ENCODE data around the gene NUP210.
"Not testable (repeated sequence)": the region's sequence is repeated elsewhere in the genome, so short reads cannot be mapped to it uniquely, and the experiment has no call there.

Gene NUP210

DNA sequence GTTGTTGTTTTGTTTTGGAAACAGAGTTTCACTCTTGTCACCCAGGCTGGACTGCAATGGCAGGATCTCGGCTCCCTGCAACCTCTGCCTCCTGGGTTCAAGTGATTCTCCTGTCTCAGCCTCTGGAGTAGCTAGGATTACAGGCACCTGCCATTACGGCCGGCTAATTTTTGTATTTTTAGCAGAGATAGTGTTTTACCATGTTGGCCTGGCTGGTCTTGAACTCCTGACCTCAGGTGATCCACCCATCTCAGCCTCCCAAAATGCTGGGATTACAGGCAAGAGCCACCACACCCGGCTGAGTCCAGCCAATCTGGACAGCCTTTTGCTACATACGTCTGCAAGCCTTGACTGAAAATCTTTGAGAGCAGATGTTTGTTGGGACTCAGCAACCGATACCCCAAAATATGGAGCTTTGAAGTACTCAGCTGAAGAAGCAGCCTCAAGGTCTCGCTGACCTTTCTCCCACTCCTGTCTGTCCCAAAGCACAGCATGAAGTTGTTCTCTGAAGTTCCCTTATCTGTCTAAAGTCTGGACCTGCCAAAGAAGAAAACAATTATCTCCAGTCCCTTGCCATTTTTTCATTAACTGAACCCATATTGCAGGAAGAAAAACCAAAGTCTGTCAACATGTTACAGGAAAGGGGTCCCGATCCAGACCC is 9.6 kb upstream of the NUP210 start:
- DNase-seq (ENCODE audit: low read depth): no peak

DNA sequence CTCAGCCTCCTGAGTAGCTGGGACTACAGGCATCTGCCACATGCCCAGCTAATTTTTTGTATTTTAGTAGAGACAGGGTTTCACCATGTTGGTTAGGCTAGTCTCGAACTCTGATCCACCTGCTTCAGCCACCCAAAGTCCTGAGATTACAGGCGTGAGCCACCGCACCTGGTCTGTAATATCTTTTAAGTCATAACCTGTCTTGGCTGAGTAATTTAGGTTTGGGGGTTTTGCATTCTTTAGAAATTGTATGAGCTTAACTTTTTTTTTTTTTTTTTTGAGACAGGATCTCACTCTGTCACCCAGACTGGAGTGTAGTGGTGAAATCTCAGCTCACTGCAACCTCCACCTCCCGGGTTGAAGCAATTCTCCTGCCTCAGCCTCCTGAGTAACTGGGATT is 8.6 kb upstream of the NUP210 start:
- DNase-seq (ENCODE audit: low read depth): not testable (repeated sequence)

DNA sequence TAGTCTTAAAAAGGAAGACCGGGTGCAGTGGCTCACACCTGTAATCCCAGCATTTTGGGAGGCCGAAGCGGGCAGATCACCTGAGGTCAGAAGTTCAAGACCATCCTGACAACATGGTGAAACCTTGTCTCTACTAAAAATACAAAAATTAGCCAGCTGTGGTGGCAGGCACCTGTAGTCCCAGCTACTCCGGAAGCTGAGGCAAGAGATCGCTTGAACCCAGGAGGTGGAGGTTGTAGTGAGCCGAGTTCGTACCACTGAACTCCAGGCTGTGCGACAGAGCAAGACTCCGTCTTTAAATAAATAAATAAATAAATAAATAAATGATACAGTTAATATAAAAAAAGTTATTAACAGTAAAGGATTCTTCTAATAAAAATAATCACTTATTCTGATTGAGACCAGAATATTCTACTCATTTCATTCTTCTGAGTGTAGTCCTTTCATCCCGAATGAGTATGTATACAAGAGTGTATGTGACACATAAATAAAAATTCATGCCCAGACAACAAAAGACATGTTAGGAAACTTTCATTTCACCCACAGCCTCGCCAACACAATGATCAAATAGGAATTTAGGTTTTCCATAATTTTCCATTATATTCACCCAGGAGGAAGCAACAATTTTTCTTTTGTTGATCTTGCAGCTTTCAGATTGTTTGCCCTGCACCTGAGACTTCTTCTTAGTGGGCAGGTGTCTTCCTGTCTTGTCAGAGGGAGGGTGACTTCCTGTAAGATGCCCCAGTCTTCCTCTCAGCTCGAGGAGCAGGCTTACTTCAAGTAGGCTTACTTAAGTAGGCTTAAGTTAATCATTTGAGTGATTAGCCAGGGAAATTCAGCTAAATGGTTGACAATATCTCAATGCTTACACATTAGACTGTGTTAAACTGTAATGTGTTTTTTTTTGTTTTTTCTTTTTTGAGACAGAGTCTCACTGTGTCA is 7.8 kb upstream of the NUP210 start:
- DNase-seq (ENCODE audit: low read depth): no peak

DNA sequence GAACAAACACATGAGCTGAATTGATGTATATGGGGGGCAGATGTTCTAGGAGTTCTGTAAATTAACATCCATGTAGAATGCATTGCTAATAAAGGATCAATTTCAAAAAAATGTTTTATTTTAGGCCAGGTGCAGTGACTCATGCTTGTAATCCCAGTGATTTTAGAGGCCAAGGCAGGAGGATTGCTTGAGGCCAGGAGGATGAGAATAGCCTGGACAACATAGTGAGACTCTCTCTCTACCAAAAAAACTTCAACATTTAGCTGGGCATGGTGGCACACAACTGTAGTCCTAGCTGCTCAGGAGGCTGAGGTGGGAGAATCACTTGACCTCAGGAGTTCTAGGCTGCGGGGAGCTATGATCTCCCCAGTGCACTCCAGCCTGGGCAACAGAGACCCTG is 6.5 kb upstream of the NUP210 start:
- no peak for DNase-seq (ENCODE audit: low read depth)

DNA sequence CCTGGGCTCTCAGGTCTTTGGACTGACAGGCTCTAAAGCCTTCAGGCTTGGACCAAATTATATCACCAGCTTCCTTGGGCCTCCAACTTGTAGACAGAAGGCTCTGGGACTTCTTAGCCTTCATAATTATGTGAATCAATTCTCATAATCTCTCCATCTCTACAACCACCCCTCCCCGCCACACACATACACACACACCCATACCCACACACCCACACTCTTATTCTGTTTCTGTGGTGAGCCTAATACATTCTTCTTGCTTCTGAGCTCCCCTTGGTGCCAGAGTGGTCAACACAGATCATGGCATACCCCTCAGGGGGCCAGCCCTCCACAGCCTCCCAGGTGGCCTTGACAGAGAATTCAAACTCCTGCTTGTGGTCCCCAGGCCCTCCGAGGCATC is 5.6 kb upstream of the NUP210 start:
- no peak for DNase-seq (ENCODE audit: low read depth)

DNA sequence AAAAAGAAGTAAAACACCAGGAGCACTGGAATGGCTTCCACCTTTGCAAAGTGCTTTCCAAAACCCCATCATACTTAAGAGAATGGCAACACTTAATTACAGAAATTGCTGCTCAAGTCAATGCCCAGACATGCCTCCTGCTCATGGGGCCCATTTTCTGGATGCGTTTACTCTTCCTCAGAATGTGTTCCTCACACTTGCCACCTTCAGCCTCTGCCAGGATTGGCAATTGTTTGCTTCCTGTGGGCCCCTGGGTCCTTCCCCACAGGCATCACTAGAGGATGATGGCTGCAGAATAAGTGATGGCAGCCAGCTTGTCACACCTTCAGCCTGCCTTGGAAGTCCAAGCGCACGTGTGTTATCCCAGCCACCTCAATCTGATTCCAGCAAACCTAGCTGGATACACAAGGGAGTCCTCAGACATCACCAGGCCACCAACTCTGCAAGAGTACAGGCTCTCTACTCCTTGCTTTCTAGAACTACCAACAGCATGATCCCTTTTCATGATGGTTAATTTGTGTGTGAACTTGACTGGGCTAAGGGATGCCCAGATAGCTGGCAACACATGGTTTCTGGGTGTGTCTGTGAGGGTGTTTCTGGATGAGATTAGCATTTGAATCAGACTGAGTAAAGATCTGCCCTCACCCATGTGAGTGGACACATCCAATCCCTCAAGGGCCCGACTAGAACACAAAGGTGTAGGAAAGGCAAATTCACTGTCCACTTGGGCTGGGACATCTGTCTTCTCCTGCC is 4.9 kb upstream of the NUP210 start:
- DNase-seq (ENCODE audit: low read depth): no peak

DNA sequence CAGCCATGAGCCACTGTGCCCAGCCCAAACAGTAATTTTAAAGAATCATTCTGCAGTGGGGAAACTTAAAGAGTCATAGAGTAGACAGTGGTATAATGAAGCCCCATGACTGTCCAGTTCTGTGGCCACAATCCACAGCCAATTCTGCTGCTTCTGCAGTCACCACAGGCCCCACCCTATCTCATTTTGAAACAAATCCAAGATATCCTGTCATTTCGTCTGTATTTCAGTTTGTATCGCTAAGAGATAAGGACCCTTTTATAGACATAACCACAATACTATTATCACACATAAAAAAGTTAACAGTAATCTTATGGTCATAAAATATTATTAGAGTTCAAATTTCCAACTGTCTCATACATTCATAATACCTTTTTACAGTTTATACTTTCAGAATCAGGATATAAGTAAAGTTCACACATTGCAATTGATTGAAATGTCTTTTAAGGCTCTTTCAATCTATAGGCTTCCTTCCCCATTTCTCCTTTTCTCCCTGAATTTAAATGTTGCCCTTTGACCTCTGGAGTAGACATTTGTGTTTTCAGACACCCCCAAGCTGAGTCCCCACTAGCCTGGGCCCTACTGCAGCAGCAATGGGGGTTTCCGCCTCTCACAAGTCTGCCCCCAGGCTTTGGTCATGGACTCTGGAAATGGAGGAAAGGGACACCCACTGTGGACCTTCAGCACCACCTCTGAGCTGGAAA is 4.2 kb upstream of the NUP210 start:
- DNase-seq (ENCODE audit: low read depth): no peak

DNA sequence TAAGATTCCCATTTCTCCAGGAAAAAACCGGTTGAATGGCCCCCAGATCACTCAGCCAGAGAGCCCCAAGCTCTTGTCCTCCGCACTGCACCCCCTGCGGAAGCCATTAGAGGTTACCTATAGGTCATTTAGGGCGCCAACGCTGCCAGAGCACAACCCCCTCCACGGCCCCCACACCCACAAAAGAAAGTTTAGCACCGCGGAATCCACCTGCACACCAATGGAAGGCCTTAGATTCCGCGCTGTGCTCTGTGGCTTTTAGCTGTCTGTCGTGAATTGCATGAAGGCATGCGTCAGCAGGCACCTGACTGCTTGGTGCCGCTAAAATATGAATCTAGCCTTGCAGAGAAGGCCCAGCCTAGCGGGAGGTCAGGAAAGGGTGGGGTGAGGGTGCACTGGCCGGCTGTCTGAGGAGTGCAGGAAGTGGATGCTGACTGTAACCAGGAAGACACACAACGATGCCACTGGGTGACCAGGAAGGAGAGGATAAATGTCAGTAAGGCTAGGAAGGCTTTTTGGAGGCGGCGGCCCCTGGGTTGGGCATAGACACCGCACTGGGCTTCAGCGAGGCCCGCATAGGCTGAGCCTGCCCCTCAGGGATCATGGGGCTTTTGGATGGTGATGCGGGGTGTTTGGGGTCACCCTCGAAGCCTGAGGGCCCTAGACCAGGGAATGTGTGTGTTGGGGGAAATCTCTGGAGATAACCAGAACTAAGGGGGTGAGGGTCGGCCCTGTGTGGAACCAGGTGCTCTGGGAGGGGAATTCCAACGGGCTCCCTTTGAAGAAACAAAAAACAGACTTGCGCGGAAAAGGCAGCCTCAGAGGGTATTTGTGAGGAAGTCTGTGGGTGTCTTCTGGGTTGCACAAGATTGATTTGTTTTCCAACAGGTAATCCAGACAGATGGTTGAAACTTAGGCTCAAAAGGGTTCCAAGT is 976 bp upstream of the NUP210 start:
- peak; percentile 56 for DNase-seq (ENCODE audit: low read depth)

DNA sequence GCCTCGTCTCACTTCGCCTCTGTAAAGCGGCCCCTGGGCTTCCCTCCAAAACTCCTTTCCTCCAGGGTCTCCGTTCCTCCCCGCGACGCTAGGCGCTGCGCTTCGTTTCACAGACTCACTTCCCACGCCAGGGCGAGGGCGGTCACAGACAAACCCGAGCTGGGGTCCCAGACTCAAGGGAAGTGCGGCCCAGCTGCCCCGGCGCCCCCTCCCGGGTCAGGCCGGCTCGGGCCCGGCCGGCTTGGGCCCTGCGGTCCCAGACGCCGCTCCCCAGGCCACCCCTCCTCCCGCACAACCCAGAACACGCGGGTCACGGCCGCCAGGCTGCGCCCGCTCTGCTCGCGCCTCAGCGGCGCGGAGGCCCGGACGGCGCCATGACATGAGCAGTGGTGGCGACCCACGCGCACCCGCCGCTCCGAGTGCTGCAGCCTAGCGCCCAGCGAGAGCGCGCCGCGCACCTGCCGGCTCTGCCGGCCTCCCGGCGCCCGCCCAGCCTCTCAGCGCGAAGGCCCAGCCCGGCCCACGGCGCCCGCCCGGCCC is 547 bp downstream of the NUP210 start:
- peak; percentile 51 for DNase-seq (ENCODE audit: low read depth)

DNA sequence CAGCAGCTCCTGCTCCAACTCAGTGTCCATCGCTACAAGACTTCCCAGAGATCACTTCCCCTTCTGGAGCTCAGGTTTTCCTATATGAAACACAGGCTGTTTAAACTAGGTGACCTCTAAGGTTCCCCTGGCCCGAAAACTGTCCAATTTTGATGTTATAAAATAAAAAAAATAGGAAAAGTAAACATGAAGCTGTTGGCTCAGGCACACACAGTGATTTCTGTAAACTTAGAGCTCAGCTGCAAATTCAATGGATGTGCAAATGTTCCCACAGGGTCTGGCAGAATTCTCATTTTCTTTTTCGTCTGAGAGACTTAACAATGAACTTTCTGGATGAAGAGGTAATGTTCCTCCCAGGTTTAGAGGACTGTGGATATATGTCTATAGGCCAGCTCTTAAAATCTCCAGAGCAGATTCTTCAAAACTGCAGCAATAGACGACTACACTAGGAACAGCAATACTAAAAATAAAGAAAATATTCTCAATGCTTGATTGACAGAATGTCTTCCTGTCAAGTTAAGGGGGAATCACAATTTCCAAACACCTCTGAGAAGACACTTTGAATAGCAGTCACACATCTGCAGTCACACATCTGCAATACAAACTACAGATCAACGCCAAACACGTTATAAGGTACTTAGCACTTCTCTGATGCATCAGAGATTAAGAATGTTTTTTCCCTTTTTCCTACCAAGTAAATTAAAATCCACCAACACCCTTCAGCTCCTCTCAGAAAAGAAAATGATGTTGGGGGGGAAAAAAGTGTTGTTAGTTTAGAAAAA is 2.8 kb downstream of the NUP210 start:
- DNase-seq (ENCODE audit: low read depth): no peak

DNA sequence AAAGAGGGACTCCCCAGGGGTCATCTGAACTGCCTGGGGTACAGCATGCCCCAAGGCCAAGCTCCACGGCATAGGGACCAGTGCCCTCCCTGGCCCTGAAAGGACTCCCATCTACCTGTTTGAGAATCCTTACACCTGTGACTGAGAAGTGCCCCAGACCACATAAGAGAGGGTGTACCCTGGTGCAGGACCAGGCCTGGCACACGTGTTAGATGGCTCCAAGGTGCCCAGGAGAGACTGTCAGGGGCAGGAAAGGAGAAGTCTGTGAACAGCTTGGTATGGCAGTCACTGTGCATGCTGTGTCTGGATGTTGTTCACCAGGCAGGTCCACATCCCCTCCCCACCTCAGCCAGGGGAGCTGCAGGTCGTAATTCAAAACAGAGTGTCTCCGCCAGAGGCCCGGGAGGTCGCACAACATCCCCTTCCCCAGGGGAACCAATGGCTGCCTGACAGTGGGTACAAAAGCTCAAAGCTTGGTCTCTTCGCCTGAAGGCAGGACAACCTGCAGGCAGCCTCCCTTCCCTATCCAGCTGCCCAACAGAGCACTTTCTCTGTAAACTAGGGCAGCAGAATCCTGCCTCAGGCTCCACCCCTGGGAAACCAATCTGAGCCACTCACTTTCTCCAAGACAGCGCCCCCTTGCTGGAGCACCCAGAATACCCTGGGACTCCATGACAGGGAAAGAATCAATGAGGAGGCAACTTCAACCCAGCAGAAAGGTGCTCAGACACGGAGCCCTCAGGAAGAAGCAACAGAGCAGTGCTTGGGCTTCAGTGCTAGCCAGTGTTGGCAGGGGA is 3.9 kb downstream of the NUP210 start:
- DNase-seq (ENCODE audit: low read depth): no peak

DNA sequence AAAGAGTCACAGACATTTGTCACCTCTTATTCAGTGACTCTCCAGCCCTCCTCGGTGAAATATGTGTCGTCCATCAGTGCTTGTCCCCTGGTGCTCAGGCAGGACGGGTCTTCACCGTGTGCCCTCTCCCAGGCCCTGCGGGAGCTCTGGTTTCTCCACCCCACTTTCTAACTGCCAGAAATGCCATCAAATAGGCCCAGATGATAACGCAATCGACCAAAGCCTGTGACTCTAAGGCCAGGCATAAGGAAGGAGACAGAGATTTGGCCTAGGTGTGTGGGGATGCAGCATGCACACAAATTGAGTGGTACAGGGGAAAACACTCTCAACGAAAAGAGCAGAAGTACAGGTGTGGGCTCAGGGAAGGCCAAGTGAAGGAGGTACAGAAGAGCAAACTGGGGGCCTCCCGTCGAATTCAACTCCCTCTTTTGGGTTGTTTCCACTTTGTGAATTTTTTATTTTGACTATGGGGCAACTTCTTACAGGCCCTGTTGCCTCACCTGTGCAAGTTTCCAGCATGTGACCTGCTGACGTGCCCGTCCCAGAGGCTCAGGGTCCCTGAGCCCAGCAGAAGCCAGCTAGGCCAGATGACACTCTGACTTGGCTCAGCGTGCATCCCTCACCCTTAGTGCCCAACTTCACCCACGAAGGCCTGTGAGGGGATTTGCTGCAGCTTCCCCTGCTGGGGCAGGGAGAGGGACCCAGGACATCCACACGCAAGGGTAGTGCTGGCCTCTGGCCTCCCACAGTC is 4.7 kb downstream of the NUP210 start:
- DNase-seq (ENCODE audit: low read depth): no peak

DNA sequence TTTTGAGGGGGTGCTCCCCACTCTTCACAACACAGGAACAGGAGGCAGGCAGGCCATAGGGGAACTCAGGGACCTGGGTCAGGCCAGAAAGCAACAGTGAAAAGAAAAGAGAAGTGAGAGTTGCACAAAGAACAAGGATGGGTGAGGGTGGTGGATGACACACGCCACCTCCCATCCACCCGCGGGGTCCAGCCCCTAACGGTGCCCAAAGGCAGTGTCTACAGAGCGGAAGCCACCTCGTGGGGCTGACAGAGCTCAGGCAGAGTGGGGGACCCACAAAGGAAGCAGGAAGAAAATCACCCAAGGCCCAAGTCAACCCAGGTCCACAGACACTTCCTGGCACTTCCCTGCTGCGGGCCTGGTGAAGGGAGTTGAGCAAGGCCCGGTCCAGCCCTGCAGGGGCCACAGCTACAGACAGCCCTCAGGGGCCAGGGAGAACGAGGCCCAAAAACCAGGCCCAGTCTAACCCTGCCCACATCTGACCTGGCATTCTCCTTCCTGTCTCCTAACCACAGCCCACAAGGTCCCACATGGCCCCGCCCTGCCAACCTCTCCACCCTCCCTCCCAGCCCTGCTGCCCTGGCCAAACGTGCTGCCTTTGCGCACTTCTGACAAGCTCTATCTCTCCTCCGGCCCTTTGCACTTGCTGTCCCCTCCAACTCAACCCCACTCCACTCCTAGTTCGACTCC is 5.9 kb downstream of the NUP210 start:
- DNase-seq (ENCODE audit: low read depth): peak; percentile 55

DNA sequence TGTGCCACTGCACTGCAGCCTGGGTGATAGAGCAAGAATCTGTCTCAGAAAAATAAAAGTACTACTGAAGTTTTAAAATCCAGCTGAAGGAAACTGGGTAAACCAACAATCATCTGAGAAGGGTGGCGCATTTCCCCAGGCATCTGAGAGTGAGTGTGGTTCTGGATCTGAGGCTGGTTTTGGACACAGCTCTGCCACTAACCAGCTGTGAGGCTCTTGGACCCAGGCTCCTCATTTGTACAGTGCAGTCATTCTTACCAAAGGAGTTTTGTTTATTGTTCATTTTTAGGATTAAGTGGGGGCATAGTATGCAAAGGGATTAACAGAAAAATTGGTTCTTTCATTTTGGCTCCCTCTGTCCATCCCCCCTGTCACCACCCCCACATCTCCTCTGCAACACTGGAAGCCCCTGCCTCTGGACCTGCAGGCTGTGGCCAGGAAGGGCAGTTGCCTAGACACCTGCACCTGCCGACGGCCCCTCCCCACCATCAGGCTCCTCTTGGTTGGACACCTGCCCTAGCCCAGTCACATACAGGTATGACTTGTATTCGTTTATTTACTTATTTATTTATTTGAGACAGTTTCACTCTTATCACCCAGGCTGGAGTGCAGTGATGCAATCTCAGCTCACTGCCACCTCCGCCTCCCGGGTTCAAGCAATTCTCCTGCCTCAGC is 8.8 kb downstream of the NUP210 start:
- DNase-seq (ENCODE audit: low read depth): no peak

DNA sequence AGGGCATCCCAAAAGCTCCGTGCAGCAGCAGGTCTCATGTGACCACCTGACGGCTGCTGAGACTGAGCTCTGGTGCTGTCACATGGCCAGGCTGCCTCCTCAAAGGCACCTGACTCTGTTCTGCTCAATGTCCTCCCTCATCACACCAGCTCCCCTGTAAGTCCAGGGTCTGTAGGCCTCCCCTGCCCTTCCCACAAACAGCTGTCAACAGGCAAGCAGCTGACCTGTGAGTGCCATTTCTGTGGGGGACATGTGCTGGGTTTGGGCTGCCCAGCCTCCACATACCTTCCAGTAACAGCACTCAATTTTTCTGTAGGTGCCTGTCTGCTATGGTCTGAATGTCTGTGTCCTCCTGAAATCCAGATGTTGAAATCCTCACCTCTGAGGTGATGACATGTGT is 11.2 kb downstream of the NUP210 start:
- no peak for DNase-seq (ENCODE audit: low read depth)

DNA sequence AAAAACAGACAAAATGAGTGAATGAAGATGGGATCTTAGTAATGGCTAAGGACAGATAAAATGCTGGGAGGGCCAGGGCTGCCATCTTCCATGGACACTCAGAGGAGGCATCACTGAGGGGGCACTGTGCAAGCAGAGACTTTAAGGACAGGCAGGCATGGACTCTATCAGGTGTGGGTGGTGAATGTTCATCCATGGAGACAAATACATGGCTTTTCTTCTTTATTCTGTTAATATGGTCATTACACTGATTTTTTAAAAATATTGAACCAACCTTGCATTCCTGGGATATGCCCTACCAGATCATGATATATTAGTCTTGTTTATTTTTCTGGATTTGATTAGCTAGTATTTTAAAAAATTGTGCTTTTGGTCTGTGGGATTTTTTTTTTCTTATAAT is 12.2 kb downstream of the NUP210 start:
- DNase-seq (ENCODE audit: low read depth): no peak

DNA sequence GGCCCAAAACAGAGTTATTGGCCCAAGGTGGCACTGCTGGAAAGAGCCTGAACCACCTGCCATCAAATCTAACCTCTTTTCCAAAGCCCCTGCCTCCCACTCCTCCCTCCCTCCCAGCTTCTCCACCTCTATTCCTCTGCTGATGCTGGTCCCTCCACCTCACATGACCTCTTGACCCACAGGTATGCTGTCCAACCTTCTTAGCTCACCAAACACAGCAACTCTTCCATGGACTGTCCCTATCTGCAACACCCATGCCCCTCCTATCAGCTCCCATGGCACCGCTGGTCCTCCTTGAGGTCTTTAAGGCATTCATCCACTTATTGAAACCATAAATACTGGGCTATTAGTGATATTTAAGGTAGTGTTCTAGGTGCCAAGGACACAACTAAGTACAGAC is 12.6 kb downstream of the NUP210 start:
- DNase-seq (ENCODE audit: low read depth): no peak
